HG03521 (cell line): ENCODE measurements around the gene MACC1.

Experiments used
- ATAC-seq: cut with Tn5 transposase; IDR thresholded peaks from one replicate; pipeline ENCODE4 v1.9.1; 2021; ENCODE audit warnings: mild to moderate bottlenecking, moderate library complexity; ENCODE audit not compliant: unreplicated experiment

Gene MACC1

DNA sequence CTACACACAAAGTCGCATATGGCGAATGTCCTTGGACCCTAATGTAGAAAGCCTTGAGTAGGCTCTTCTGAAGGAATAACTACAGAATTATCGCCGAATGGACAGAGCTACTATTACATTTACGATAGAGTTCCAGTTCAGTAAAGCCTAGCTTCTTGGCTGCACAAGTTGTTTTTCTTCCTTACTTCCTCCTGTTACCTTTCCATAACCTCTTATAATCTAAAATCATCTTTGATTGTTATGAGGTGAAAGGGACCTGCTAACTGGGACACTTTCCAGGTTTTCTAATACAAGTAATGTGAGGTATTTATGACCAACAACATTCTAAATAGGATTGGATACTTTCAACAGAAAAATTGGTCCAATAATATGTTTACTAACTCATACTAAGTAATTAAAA is 31.2 kb downstream of the MACC1 start:
- ATAC-seq, result no peak

GRCh38 chr7:20183086-20183485 is 34.1 kb downstream of the MACC1 start:
- ATAC-seq, result no peak

DNA sequence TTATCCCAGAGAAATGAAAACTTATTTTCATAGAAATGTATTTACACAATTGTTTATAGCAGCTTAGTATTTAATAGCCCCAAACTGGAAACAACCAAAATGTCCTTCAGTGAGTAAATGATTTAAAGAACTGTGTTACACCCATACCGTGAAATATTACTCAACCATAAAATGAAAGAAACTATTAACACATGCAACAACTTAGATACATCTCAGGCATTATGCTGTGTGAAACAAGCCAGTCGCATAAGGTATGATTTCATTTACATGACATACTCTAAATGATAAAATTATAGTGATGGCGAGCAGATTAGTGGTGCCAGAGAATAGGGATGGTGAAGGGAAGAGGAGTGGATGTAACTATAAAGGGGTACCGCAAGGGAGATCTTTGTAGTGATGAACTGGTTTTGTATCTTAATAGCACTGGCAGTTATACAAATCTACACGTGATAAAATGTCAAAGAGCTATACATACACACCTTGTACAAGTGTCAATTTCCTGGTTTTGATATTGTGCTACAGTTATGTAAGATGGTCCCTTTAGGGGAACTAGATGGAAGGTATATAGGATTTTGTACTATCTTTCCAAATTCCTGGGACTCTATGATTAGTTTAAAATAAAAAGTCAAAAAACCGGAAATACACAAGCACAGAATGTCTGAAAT is 40.5 kb downstream of the MACC1 start:
- no peak for ATAC-seq

- no peak for ATAC-seq
Observed at GRCh38 chr7:20173828-20174227, 43.4 kb downstream of the MACC1 start.

DNA sequence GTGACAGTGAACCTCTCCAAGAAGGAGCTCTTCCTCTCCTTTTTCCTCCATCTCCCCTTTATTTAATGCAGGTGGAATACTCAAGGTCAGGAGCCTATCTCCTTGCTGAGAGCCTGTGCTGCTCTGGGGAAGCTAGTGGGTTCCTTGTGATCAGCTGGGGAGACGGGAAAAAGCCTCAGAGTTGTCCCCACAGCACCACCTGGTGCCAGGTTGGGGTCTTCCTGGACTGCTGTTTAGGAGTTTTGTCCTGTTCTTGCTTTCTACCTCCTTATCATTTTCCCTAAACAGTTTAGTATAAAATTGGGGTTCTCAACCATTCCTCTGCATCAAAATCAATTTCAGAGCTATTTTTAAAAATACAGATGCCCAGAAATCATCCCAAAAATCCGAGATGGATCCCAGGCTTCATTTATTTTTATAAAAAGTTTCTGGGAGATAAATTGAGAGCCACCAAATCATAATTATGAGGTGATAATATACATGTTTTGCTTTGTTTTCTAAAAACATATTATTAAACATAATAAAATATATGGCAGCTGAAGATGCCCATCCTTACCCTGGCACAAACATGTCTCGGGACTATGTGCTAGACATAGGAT is 44.3 kb downstream of the MACC1 start:
- no peak for ATAC-seq

DNA sequence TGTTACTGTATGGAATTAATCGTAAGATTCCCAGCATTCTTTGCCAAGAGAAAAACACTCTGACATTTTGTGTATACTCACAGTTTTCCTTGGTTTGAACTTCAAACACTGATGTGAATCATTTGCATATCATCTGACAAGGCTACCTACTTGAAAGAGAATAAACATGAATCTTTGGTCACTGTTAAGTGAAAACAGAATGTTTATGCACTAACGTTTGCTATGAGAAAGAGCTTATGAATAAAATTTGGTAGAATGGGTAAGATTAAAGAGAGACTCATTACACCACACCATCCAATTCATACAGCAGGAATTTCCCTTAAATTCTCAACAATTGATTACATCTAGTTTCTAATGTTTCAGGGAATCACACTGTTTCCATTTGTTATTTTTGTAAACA is 46.6 kb downstream of the MACC1 start:
- ATAC-seq, result no peak

DNA sequence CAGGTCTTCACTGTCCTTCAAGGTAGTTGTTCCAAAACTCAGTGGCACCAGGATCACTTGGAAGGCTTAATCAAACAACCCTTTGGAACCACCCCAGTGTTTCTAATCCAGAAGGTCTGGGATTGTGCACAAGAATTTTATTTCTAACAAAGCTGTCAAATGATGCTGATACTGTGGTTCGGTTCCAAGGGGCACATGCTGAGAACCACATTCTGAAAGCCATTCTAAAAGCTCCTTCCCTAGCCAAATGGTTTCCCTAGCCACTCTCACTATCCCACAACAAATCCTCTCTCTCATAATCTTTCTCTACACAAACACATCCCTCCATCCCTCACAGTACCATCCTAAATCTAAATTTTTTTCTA is 52.1 kb downstream of the MACC1 start:
- ATAC-seq, result no peak

DNA sequence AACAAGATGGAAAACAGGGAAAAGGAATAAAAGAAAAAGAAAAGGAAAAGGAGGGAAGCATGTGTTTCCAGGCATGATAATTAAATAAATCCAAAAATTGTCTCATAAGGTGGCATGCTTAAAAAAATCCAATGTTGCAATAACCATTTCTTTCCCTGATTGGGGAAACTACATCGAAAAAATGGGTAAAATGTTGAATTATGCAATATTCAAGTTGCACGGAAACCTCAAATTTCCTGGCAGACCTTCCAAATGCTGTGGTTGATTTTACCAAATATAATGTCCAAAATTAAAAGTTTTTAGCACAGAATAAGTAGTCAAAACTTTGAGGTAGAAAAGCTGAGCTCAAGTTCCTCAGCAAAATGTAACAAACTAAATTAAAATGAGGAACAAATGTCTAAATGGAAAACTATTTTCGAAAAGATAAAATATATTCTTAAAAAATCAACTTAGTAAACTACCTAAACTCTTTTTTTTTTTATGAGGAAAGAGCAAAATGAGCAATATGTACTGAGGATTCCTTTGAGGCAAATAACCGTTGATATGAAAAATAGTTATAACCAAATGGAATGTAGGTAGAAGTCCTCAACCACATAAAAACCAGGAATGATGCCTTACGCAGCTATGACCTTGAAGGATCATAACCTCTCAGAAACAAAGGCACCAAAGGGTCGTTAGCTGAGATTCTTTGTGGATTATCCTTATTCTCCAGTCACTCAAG is 52.6 kb downstream of the MACC1 start:
- ATAC-seq, result no peak

GRCh38 chr7:20162665-20163064 is 54.5 kb downstream of the MACC1 start:
- ATAC-seq, result no peak

GRCh38 chr7:20159226-20159747 is 57.9 kb downstream of the MACC1 start:
- ATAC-seq, result no peak

DNA sequence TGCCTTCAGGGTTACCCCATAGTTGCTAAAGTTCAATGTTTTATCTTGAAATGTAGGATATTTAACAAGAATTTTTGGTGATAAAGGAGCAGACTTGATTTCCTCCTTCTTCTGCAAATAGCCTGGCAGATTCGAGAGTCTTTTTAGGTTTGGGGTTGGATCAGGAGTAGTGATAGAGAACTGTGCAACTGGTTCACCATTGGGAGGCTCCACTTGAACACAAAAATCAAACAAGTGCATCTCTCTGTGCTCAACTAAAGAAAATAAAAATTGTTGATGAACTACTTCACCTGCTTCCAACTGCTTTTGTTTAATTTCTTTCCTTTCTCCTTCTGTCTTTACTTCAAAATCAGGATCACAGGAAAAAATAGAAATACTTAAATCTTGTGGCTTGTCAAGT is 58.5 kb downstream of the MACC1 start:
- ATAC-seq, result no peak

- no peak for ATAC-seq
Observed at GRCh38 chr7:20157456-20157855, 59.7 kb downstream of the MACC1 start.

- ATAC-seq, result no peak
Observed at GRCh38 chr7:20153999-20154398, 63.2 kb downstream of the MACC1 start.

DNA sequence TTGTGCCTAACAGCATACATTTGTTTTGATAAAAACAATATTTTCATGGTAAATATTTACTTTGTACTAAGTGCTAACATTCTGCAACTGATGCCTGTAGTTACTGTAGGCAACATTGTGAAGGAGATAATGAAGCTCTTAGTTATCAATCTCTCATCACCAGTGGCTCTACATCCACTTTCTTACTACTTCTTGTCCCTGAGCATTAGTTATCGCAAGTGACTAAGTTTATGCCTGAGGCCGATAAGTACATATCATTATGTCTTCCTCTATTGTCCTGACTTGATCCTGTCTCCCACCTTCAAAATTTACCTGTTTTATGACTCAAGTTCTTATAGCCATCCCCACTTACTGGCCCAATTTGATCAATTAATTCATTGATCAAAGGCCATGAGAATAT is 63.6 kb downstream of the MACC1 start:
- ATAC-seq, result no peak

DNA sequence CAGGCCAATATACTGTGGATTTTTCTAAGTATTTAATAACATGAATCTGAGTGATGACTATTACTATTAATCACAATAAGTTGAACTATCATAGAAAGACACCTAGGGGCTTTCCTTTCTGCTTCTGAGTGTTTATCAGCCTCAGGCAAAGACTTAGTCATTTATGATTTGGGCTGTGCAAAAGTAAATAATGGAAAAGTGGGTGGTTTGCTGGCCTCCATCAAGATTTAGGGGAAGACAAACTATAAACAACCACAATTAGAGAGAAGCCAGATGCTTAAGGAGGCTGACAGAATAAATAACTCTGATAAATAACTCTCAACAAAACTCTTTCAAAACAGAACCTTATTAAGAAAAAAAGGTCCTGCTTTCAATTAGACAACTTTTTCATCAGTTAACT is 64.7 kb downstream of the MACC1 start:
- no peak for ATAC-seq

DNA sequence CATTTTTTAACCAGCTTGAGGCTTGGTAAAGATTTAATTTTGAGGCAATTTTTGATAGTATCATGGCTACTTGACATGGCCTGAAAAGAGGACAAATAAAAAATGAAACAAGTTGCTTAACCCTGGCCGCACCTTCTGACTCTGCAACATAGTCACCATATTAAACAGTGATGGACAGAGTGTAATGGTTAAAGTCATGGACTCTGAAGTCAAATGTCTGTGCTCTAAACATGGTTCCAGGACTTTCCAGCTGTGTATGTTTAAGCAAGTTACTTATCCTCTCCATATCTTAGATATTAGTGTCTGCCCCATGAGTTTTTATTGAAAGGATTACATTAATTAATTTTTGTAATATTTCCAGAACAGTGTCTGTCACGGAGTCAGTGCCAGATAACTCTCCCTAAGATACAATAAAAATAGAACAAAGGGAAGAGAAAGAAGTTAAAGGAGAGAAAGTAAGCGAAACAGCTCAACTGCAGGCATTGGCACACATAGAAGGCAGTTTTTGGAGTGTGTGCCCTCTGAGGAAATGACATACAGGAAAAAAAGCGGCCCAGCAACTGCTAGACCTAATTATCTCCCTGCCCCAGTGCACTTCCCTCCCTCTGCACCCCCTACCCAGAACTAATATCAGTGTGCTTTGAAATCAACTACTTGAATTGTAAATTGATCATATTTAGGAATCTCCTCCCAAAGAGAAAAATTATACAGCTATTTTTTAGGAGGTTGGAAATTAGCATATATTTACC is 65.3 kb downstream of the MACC1 start:
- ATAC-seq, result no peak

DNA sequence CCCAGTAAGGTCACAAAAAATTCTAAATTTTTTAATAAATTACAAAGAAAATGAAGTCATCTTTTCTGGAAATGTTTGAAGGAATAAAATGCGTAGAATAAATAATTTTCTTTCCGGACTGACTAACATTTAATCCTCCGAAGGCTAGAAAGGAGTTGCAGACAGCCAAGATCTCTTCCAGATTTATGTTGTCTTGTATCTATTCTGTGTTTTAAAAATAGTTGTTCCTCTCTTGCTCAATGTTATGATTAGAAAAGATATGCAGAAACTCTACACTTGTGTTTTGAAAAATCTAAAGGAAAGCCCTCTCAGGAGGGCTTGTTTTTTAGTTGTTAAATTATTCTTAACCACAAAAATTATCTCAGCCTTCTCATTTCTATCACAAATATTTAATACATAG is 70.7 kb downstream of the MACC1 start:
- ATAC-seq, result no peak

DNA sequence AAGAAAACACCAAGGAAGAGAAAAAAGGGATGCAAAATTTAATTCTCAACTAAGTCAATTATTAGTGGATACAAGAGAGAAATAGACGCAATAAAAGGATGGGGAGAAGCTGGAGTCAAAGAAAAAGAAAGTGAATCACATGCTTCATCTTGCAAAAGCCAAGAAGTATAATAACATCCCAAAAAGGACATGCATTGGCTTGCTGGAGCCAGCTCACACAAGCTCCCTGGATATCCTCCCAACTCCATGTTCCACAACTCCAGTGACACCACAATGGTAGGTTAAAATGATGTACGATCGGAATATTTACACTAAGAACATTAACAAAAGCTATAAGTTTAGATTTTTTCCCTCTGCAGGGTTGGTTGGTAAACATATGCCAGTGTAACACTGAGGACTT is 72.4 kb downstream of the MACC1 start:
- no peak for ATAC-seq

GRCh38 chr7:20141666-20142065 is 75.5 kb downstream of the MACC1 start:
- ATAC-seq, result no peak

DNA sequence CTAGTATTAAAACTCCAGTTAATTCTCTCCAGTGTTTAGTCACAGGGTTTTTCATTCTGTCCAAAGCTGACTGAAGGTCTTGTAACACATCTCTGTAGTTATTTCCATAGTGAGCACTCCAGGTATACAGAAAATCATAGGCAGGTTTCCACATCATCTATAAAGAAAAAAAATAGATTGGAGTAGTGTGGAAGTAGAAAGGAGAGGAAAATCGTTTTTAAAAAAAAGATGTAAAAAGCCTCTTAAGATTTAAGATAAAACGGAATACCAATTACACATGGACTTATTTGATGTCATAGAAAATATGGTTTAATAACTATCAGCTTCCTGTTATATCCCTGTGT is 76.2 kb downstream of the MACC1 start:
- no peak for ATAC-seq

DNA sequence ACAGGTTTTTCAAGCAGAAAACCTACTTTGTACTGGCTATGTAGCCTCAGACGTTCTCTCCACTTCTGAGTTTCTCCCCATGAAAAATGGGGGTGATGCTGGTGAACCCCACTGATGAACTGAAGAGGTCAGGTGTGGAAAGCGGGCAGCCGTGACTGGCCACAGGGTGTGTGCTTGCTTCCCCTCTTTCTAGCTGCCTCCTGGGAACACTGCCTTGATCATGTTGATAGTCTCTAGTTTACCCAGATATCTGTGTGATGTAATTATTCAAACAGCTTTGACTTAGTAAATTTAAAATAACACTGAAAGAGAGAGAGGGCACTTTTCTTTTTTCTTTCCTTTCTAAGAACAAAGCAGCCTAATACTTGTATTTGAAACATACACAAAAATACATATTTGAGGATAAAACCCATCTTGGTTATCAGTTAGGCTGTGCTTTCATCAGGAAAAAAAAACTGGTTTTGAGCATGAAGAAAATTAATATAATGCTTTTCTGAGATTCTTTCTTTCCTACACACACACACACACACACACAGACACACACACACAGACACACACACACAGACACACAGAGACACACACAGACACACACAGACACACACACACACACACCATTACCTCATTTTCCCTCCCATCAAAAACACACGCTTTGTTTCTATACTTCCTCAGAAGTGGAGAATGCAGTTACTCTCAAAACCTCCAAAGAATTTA is 76.7 kb downstream of the MACC1 start:
- no peak for ATAC-seq
